H1 (cell line): ENCODE results near the gene NEU3. TPM values are rescaled to one million over a fixed set of nuclear protein-coding genes. Genes with fewer than 3 reads are reported as not detected.

Experiments used
- CTCF ChIA-PET: fragments of 300-600 bp; sonication (Branson Sonifier 250); formaldehyde crosslinking; loops from one replicate; lab custom pipeline; 2021; ENCODE audit not compliant: partially characterized antibody; lab: Charles Lee
- POLR2A ChIA-PET: fragments of 300-600 bp; sonication (Branson Sonifier 250); formaldehyde crosslinking; loops from one replicate; lab custom pipeline; 2021; ENCODE audit warnings: inconsistent platforms; ENCODE audit not compliant: partially characterized antibody; lab: Charles Lee
- DNase-seq, 2 experiments: peaks; one replicate each; pipeline versions ENCODE4 v3.0.0 to v3.0.0-alpha.2; 2010 to 2022; ENCODE audit warnings: low spot score in 2 of 2, low read depth in 1 of 2, mixed read lengths in 1 of 2
- FAIRE-seq: peaks from 2 replicates; lab custom pipeline; 2011; peaks lifted over from hg19 to GRCh38; lab: Jason Lieb, UNC
- H2AFZ ChIP-seq: 2 replicates; pipeline ENCODE4 v1.8.1; 2012; ENCODE audit warnings: low read length, inconsistent platforms
- H2AK5ac ChIP-seq: 2 replicates; pipeline ENCODE4 v1.6.1; 2013; ENCODE audit warnings: low read depth, low read length
- H2BK120ac ChIP-seq: replicated peaks from 2 replicates; pipeline ENCODE3; 2013; ENCODE audit warnings: low read depth, low read length, inconsistent platforms
- H2BK12ac ChIP-seq: 2 replicates; pipeline ENCODE4 v1.6.1; 2013; ENCODE audit warnings: low read depth, low read length
- H2BK15ac ChIP-seq: 2 replicates; pipeline ENCODE4 v1.6.1; 2013; ENCODE audit warnings: low read length
- H2BK20ac ChIP-seq: 2 replicates; pipeline ENCODE4 v1.6.1; 2013; ENCODE audit warnings: low read length
- H2BK5ac ChIP-seq: 2 replicates; pipeline ENCODE4 v1.6.1; 2013; ENCODE audit warnings: low read depth, low read length
- H3K14ac ChIP-seq: 2 replicates; pipeline ENCODE4 v1.6.1; 2013; ENCODE audit warnings: inconsistent platforms; ENCODE audit not compliant: insufficient read length
- H3K18ac ChIP-seq: 2 replicates; pipeline ENCODE4 v1.6.1; 2013; ENCODE audit warnings: low read length; ENCODE audit errors: extremely low read depth
- H3K23ac ChIP-seq: 2 replicates; pipeline ENCODE4 v1.6.1; 2013; ENCODE audit warnings: inconsistent platforms; ENCODE audit not compliant: insufficient read length
- H3K23me2 ChIP-seq: 2 replicates; pipeline ENCODE4 v1.6.1; 2013; ENCODE audit warnings: low read depth, low read length
- H3K27ac ChIP-seq: 2 replicates; pipeline ENCODE4 v1.6.1; 2011; ENCODE audit warnings: low read depth, low read length, inconsistent platforms
- H3K27me3 ChIP-seq, 4 experiments: replicated peaks in 1 of 4; 1 replicate in 1 of 4; 2 replicates in 3 of 4; pipeline versions ENCODE4 v1.6.1 to v1.8.1; 2011 to 2013; ENCODE audit warnings: low read length in 3 of 4, mild to moderate bottlenecking in 3 of 4, inconsistent platforms in 2 of 4, mixed read lengths in 2 of 4, moderate library complexity in 1 of 4; ENCODE audit not compliant: control insufficient read depth in 3 of 4, insufficient read depth in 3 of 4; ENCODE audit errors: extremely low read depth in 1 of 4
- H3K36me3 ChIP-seq, 4 experiments: 2 replicates each; pipeline versions ENCODE4 v1.6.1 to v1.8.1; 2011 to 2013; ENCODE audit warnings: mild to moderate bottlenecking in 4 of 4, low read length in 3 of 4, moderate library complexity in 2 of 4, control low read depth in 1 of 4, inconsistent platforms in 1 of 4; ENCODE audit not compliant: insufficient read depth in 4 of 4, control insufficient read depth in 2 of 4
- H3K4ac ChIP-seq: replicated peaks from 2 replicates; pipeline ENCODE3; 2013; ENCODE audit warnings: low read length, low read depth, mixed read lengths, inconsistent platforms; ENCODE audit not compliant: insufficient read length
- H3K4me1 ChIP-seq, 4 experiments: replicated peaks in 1 of 4; 1 replicate in 1 of 4; 2 replicates in 3 of 4; pipeline versions ENCODE4 v1.6.1 to v1.8.1; 2011 to 2013; ENCODE audit warnings: low read length in 3 of 4, inconsistent platforms in 2 of 4, mixed read lengths in 1 of 4; ENCODE audit not compliant: insufficient read depth in 4 of 4, control insufficient read depth in 3 of 4
- H3K4me2 ChIP-seq, 2 experiments: 2 replicates each; pipeline versions ENCODE4 v1.6.1 to v1.8.1; 2011 to 2013; ENCODE audit warnings: low read depth in 2 of 2, low read length in 2 of 2, control low read depth in 1 of 2, inconsistent platforms in 1 of 2, mild to moderate bottlenecking in 1 of 2; ENCODE audit not compliant: insufficient read depth in 1 of 2
- H3K4me3 ChIP-seq, 4 experiments: fragments of 200-600, 300-600 bp in 1 of 4; sonication (generic), shearing (Covaris generic), sonication (Bioruptor Twin) in 1 of 4; 2 replicates each; pipeline versions ENCODE4 v1.5.1 to v1.8.1; 2011 to 2016; ENCODE audit warnings: low read length in 4 of 4, low read depth in 3 of 4, control low read depth in 2 of 4, inconsistent platforms in 2 of 4, mild to moderate bottlenecking in 2 of 4, mixed read lengths in 1 of 4, moderate library complexity in 1 of 4; ENCODE audit not compliant: insufficient read depth in 2 of 4; ENCODE audit errors: extremely low read depth in 1 of 4
- H3K56ac ChIP-seq: replicated peaks from 2 replicates; pipeline ENCODE3; 2013; ENCODE audit warnings: low read depth, mild to moderate bottlenecking, mixed read lengths, low read length, inconsistent platforms; ENCODE audit not compliant: insufficient read length
- H3K79me1 ChIP-seq: 2 replicates; pipeline ENCODE4 v1.6.1; 2013; ENCODE audit warnings: low read depth, low read length, control low read depth
- H3K79me2 ChIP-seq, 2 experiments: 2 replicates each; pipeline versions ENCODE4 v1.6.1 to v1.8.1; 2012 to 2013; ENCODE audit warnings: low read length in 2 of 2, mild to moderate bottlenecking in 2 of 2, inconsistent platforms in 1 of 2; ENCODE audit not compliant: insufficient read depth in 2 of 2, control insufficient read depth in 1 of 2
- H3K9ac ChIP-seq, 4 experiments: replicated peaks in 1 of 4; 1 replicate in 1 of 4; 2 replicates in 3 of 4; pipeline versions ENCODE4 v1.6.1 to v1.8.1; 2011 to 2013; ENCODE audit warnings: low read depth in 3 of 4, low read length in 3 of 4, control low read depth in 2 of 4, mild to moderate bottlenecking in 2 of 4, moderate library complexity in 2 of 4, inconsistent platforms in 1 of 4; ENCODE audit errors: extremely low read depth in 1 of 4
- H3K9me3 ChIP-seq, 2 experiments: 2 replicates each; pipeline versions ENCODE4 v1.6.1 to v1.8.1; 2012 to 2013; ENCODE audit warnings: mild to moderate bottlenecking in 2 of 2, moderate library complexity in 2 of 2, control low read depth in 1 of 2, inconsistent platforms in 1 of 2, low read depth in 1 of 2, low read length in 1 of 2, mixed read lengths in 1 of 2; ENCODE audit not compliant: insufficient read depth in 2 of 2
- H4K20me1 ChIP-seq, 2 experiments: replicated peaks in 1 of 2; 2 replicates each; pipeline versions ENCODE3 to v1.8.1; 2011 to 2013; ENCODE audit warnings: inconsistent platforms in 2 of 2, low read length in 2 of 2, mild to moderate bottlenecking in 1 of 2; ENCODE audit not compliant: insufficient read depth in 2 of 2, control insufficient read depth in 1 of 2
- H4K5ac ChIP-seq: 2 replicates; pipeline ENCODE4 v1.6.1; 2013; ENCODE audit warnings: low read length, low read depth, mixed read lengths, inconsistent platforms; ENCODE audit not compliant: insufficient read length
- H4K8ac ChIP-seq: 2 replicates; pipeline ENCODE4 v1.8.0; 2013; ENCODE audit warnings: mild to moderate bottlenecking, moderate library complexity, low read length, inconsistent platforms; ENCODE audit not compliant: insufficient read depth; ENCODE audit errors: extremely low read depth
- H4K91ac ChIP-seq: replicated peaks from 2 replicates; pipeline ENCODE3; 2013; ENCODE audit warnings: low read length, mixed read lengths, inconsistent platforms; ENCODE audit not compliant: insufficient read length
- ASH2L ChIP-seq: fragments of 200-600, 300-600 bp; sonication (generic); IDR thresholded peaks from one replicate; pipeline ENCODE4 v1.7.1; 2017; ENCODE audit warnings: low read length
- BACH1 ChIP-seq: IDR thresholded peaks from 2 replicates; pipeline ENCODE4 v1.6.1; 2012; ENCODE audit warnings: low read length, improper control_type of control experiment
- CHD1 ChIP-seq: IDR thresholded peaks from 2 replicates; pipeline ENCODE4 v1.6.1; 2012; ENCODE audit warnings: low read depth, low read length, improper control_type of control experiment
- EP300 ChIP-seq, 2 experiments: IDR thresholded peaks; 1 replicate in 1 of 2; 2 replicates in 1 of 2; pipeline ENCODE4 v1.6.1; 2011 to 2012; ENCODE audit warnings: low read depth in 2 of 2, low read length in 2 of 2, mild to moderate bottlenecking in 2 of 2, borderline replicate concordance in 1 of 2, inconsistent platforms in 1 of 2, moderate library complexity in 1 of 2
- EZH2 ChIP-seq: fragments of 200-600 bp; sonication (generic); IDR thresholded peaks from 2 replicates; pipeline ENCODE4 v1.7.1; 2012; ENCODE audit warnings: low read depth, mild to moderate bottlenecking, moderate library complexity, low read length, inconsistent platforms; ENCODE audit not compliant: severe bottlenecking
- JUN ChIP-seq: IDR thresholded peaks from 2 replicates; pipeline ENCODE4 v1.6.1; 2011; ENCODE audit warnings: low read depth, mild to moderate bottlenecking, improper control_type of control experiment, low read length
- KDM5A ChIP-seq: fragments of 200-600 bp; IDR thresholded peaks from 2 replicates; pipeline ENCODE4 v1.7.1; 2012; ENCODE audit warnings: mild to moderate bottlenecking, low read length, inconsistent platforms, mixed read lengths
- RAD21 ChIP-seq, 2 experiments: IDR thresholded peaks in 1 of 2; conservative IDR thresholded peaks in 1 of 2; 2 replicates each; pipeline ENCODE4 v1.6.1; 2011; ENCODE audit warnings: low read depth in 2 of 2, low read length in 2 of 2, improper control_type of control experiment in 1 of 2, inconsistent platforms in 1 of 2, mild to moderate bottlenecking in 1 of 2, moderate library complexity in 1 of 2
- RFX5 ChIP-seq: IDR thresholded peaks from 2 replicates; pipeline ENCODE4 v1.6.1; 2011; ENCODE audit warnings: low read depth, low read length, improper control_type of control experiment, borderline replicate concordance
- SIRT6 ChIP-seq: IDR thresholded peaks from one replicate; pipeline ENCODE4 v1.7.1; 2012; ENCODE audit warnings: low read length, inconsistent platforms
- SIX5 ChIP-seq: IDR thresholded peaks from 2 replicates; pipeline ENCODE4 v1.6.1; 2011; ENCODE audit warnings: mild to moderate bottlenecking, low read depth, low read length
- SRF ChIP-seq: IDR thresholded peaks from 2 replicates; pipeline ENCODE4 v1.6.1; 2011; ENCODE audit warnings: mild to moderate bottlenecking, low read depth, low read length, moderate library complexity
- SUZ12 ChIP-seq: fragments of 200-600 bp; sonication (generic); IDR thresholded peaks from 2 replicates; pipeline ENCODE4 v1.6.1; 2012; ENCODE audit warnings: mild to moderate bottlenecking, inconsistent platforms, low read length, moderate library complexity, mixed read lengths
- WGBS, 2 experiments: shearing (Covaris generic) in 1 of 2; methylation state at CpG; one replicate each; pipeline versions ENCODE4 v1.1.6 to v1.1.7; 2013 to 2015; ENCODE audit warnings: low lambda C conversion rate in 2 of 2, mixed read lengths in 2 of 2, inconsistent platforms in 1 of 2, low coverage in 1 of 2, missing lambda C conversion rate in 1 of 2; ENCODE audit not compliant: insufficient replicate concordance in 2 of 2, insufficient coverage in 1 of 2, insufficient read length in 1 of 2; ENCODE audit errors: extremely low coverage in 1 of 2, missing lambda C conversion rate in 1 of 2; 5-methylcytosine and 5-hydroxymethylcytosine counted together
- polyA plus RNA-seq, 7 experiments: library from polyadenylated mRNA; depleted of rRNA in 3 of 7; stranded (reverse) in 5 of 7; unstranded in 2 of 7; fragments of >200 nt in 5 of 7; fragments of 200-250 nt in 2 of 7; gene quantifications; 1 replicate in 5 of 7; 2 replicates in 1 of 7; 4 replicates in 1 of 7; pipeline versions ENCODE4 v1.2.1 to v1.2.3, GENCODE V29; 2011 to 2013; ENCODE audit warnings: missing spikeins in 2 of 7, mixed read lengths in 2 of 7
- total RNA-seq: library from RNA; stranded (reverse); fragmentation: NEBNext Ultra II Directional; extraction: Animal tissue kit (Norgen Biotek cat#: 25700); gene quantifications from 2 replicates; pipeline ENCODE4 v1.2.1, GENCODE V29; 2021

NEU3 gene
- total and polyA plus RNA-seq, 2 of the 8 experiments (the other 6 are each of a cell fraction or from before 2014, with no cell fraction given), result 8.9 to 15.6 TPM

GRCh38 chr11:75000975-75001354, 12.2 kb downstream of the NEU3 start:
- no peak overlapping the region for H2BK120ac ChIP-seq
- CTCF ChIA-PET, result interaction anchor here (0.6 to 3.0 kb wide), 5 partner anchors 13 to 71 kb away, joined by 3 to 10 read pairs (median 3); no protein-coding TSS in a partner anchor
- H3K36me3 ChIP-seq, result peaks cover 4 to 16% (median 7%) of the 10 kb centered on the region in 4 experiments; a peak in 7 of 8 replicates
- H3K9ac ChIP-seq, result no peak overlapping the region
- no peak overlapping the region for H3K4ac ChIP-seq
- H3K9me3 ChIP-seq, result no peaks in the 10 kb centered on the region
- POLR2A ChIA-PET, result interaction anchor here (1.4 kb wide), 1 partner anchor 14 kb away, joined by 5 read pairs; no protein-coding TSS in a partner anchor
- H3K4me2 ChIP-seq, result no peak overlapping the region
- peaks cover 0 to 2% of the 10 kb centered on the region in 2 experiments for H4K20me1 ChIP-seq
- H2BK5ac ChIP-seq, result no peak overlapping the region
- H2BK20ac ChIP-seq, result no peak overlapping the region
- H3K27ac ChIP-seq, result no peak overlapping the region
- no peak overlapping the region for H2BK15ac ChIP-seq
- no peak overlapping the region for H3K23ac ChIP-seq
- H3K56ac ChIP-seq, result no peak overlapping the region
- H4K5ac ChIP-seq, result no peak overlapping the region
- H2AK5ac ChIP-seq, result no peak overlapping the region
- H2BK12ac ChIP-seq, result no peak overlapping the region
- no peaks in the 10 kb centered on the region for H3K79me2 ChIP-seq
- H3K14ac ChIP-seq, result no peak overlapping the region
- 89% methylated on average over 3 of the region's 3 CpGs; no CpG with 5 or more reads in 1 of the 2 experiments for WGBS, 2 experiments
- FAIRE-seq (no peak), DNase-seq (no peak)
- no peak overlapping the region for H4K8ac ChIP-seq
- no peaks in the 10 kb centered on the region for H3K4me1 ChIP-seq
- H4K91ac ChIP-seq, result no peak overlapping the region
- no peak overlapping the region for H3K4me3 ChIP-seq
- no peaks in the 10 kb centered on the region for H3K23me2 ChIP-seq
- no peaks in the 10 kb centered on the region for H3K27me3 ChIP-seq
- H3K18ac ChIP-seq, result no peak overlapping the region
- H3K79me1 ChIP-seq, result no peaks in the 10 kb centered on the region
- H2AFZ ChIP-seq, result no peak overlapping the region
- TF ChIP-seq BACH1, result no peak
- no peak for TF ChIP-seq EP300 (IDR thresholded peaks at IDR 0.05; ENCODE audit: borderline replicate concordance in 1 of 2, low read depth in 2 of 2, low read length in 2 of 2)
- no peak for TF ChIP-seq JUN
- no peak for TF ChIP-seq SUZ12
- TF ChIP-seq SIRT6, result no peak
- TF ChIP-seq EZH2, result no peak
- no peak for TF ChIP-seq SRF
- TF ChIP-seq KDM5A, result no peak
- no peak for TF ChIP-seq RAD21 (IDR thresholded peaks at IDR 0.05 in 1 of 2, conservative IDR thresholded peaks at IDR 0.05 in 1 of 2; ENCODE audit: low read depth in 2 of 2, low read length in 2 of 2)
- no peak for TF ChIP-seq SIX5
- no peak for TF ChIP-seq ASH2L
- no peak for TF ChIP-seq RFX5
- no peak for TF ChIP-seq CHD1
